ENCODE measurements around the gene C2orf72. TPM values are rescaled to one million over a fixed set of nuclear protein-coding genes. Genes with fewer than 3 reads are reported as not detected.

C2orf72 gene
- total and polyA plus RNA-seq, 2 donors (not counting 1 experiment from before 2014, with no cell fraction given), result not detected

DNA sequence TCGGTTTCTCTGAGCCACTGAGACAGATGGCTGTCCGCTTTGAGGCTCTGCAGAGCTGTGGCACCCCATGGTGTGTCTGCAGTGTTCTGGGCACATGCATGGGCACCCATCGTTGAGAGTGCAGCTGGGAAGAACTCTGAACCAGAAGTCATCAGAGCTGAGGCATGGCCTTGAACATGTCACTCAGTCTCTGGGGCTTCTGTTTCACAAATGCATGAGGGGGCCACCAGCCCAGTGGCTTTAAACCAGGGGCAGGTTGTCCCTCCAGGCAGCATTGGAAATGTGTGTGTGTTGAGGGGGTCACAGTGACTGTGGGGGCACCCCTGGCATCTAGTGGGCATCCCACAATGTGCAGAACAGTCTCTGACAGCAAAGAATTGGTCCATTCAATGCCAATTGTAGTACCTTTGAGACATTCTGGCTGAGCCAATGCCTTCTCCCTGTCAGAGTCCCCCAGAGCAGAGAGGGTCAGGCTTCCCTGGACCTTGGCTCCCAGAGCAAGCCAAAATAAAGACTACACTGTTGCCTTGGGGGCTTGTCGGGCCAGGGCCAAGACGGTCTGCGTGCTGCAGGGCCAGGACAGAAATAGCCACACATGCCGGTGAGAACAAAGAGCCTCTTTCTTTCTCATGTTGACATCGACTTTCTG, 10.1 kb downstream of the C2orf72 start:
- Mint-ChIP-seq H3K4me1 (peaks cover 3% of the 10 kb centered on the region), H3K27me3 (peaks cover 20% of the 10 kb centered on the region), H3K9me3 (ENCODE audit: insufficient read depth) (no peaks in the 10 kb centered on the region), H3K27ac (no peak overlapping the region), H3K4me3 (no peak overlapping the region)
- POLR2A ChIA-PET, result no interaction called here
- no peaks in the 10 kb centered on the region for H3K79me2 ChIP-seq (ENCODE audit: control insufficient read depth, insufficient read depth, low read length)
- H3K4me3 ChIP-seq (ENCODE audit: control extremely low read depth in 1 of 5, extremely low read depth in 1 of 5, insufficient read depth in 1 of 5, low read depth in 2 of 5, low read length in 4 of 5), result no peak overlapping the region
- intact Hi-C loops (cut with micrococcal nuclease), result no loop called here
- peaks cover 3 to 4% of the 10 kb centered on the region in 2 donors for H3K4me1 ChIP-seq (ENCODE audit: control insufficient read depth in 2 of 2, insufficient read depth in 2 of 2, low read length in 2 of 2)
- no peaks in the 10 kb centered on the region for H3K36me3 ChIP-seq (replicated peaks in 1 of 2; ENCODE audit: control extremely low read depth in 1 of 2, control insufficient read depth in 1 of 2, extremely low read depth in 1 of 2, insufficient read depth in 2 of 2, low read length in 1 of 2)
- H3K27me3 ChIP-seq (replicated peaks in 1 of 4; ENCODE audit: control extremely low read depth in 1 of 4, control insufficient read depth in 3 of 4, insufficient read depth in 4 of 4, low read length in 3 of 4), result peaks cover 0 to 31% (median 4%) of the 10 kb centered on the region in 4 experiments
- TF ChIP-seq, protein P1, sequence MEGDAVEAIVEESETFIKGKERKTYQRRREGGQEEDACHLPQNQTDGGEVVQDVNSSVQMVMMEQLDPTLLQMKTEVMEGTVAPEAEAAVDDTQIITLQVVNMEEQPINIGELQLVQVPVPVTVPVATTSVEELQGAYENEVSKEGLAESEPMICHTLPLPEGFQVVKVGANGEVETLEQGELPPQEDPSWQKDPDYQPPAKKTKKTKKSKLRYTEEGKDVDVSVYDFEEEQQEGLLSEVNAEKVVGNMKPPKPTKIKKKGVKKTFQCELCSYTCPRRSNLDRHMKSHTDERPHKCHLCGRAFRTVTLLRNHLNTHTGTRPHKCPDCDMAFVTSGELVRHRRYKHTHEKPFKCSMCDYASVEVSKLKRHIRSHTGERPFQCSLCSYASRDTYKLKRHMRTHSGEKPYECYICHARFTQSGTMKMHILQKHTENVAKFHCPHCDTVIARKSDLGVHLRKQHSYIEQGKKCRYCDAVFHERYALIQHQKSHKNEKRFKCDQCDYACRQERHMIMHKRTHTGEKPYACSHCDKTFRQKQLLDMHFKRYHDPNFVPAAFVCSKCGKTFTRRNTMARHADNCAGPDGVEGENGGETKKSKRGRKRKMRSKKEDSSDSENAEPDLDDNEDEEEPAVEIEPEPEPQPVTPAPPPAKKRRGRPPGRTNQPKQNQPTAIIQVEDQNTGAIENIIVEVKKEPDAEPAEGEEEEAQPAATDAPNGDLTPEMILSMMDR (IDR thresholded peaks at IDR 0.05), result no peak
- TF ChIP-seq EZH2 (IDR thresholded peaks at IDR 0.05; ENCODE audit: borderline replicate concordance, insufficient read depth, low read depth, low read length, poor library complexity, severe bottlenecking), result no peak
- no peak overlapping the region for H3K9ac ChIP-seq (ENCODE audit: low read length)
- H3K4me2 ChIP-seq (replicated peaks; ENCODE audit: low read depth, low read length, poor library complexity, severe bottlenecking), result no peak overlapping the region
- H3K9me3 ChIP-seq (ENCODE audit: control extremely low read depth in 1 of 3, control insufficient read depth in 2 of 3, insufficient read depth in 1 of 3, low read length in 2 of 3), result no peaks in the 10 kb centered on the region
- DNase-seq, result no peak
- 88% methylated on average over 7 of the region's 8 CpGs for WGBS (ENCODE audit: insufficient coverage)
- H4K20me1 ChIP-seq (ENCODE audit: control insufficient read depth, insufficient read depth, low read length, poor library complexity, severe bottlenecking), result no peaks in the 10 kb centered on the region
- no peak overlapping the region for H3K27ac ChIP-seq (ENCODE audit: low read length in 2 of 2)
- no peak for ATAC-seq (ENCODE audit: low read depth)
- no peak overlapping the region for H2AFZ ChIP-seq (ENCODE audit: insufficient read depth, low read depth, low read length, poor library complexity, severe bottlenecking)
- CTCF ChIA-PET, result interaction anchor here (0.9 kb wide), 1 partner anchor 12 kb away, joined by 3 read pairs; no protein-coding TSS in a partner anchor

All from B cell (primary cell).